NCI-H1092 (cell line): ENCODE data around the gene LRCH1.

ENCODE experiments used
- DNase-seq: peaks from one replicate; lab custom pipeline; 2025; lab: John Stamatoyannopoulos, UW

Gene LRCH1

GRCh38 chr13:46801858-46802257, 248.9 kb downstream of the LRCH1 start:
- no peak for DNase-seq
